ENCODE measurements around the gene HNRNPH1.

- TF ChIP-seq CTCF (IDR thresholded peaks at IDR 0.05) (no peak), POLR2A (IDR thresholded peaks at IDR 0.05) (no peak)
These were observed 3.7 kb downstream of the HNRNPH1 start for GRCh38 chr5:179619776-179620175.
